NCI-H2107 treated with DMSO at 0.1 percent for 48 hours (cell line): ENCODE data around the gene GPC5.

Experiments
- DNase-seq: peaks from one replicate; lab custom pipeline; 2025; ENCODE audit not compliant: unreplicated experiment; lab: John Stamatoyannopoulos, UW

GPC5 gene

GRCh38 chr13:92901739-92902138, 1503.3 kb downstream of the GPC5 start:
- peak; percentile 13 for DNase-seq

DNA sequence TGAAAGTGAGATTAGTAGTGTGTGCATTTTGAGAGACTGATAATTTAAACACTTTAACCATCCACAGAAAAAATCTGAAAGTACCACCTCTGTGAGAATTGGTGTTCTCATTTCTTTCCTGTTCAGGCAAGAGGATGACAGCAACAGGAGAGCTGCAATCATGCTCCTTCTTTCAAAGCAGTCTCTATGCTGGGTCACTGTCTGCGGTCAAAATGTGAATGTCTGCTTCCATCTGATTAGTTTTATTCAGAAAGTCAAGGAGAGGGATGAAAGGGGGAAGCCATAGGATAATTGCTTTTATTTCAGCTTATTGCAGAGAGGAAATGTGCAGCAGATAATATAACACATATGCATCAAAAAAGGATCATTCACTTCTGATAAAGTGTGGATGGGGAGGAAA, 1514.2 kb downstream of the GPC5 start:
- no peak for DNase-seq

- DNase-seq, result no peak
Observed at GRCh38 chr13:92913840-92914239, 1515.4 kb downstream of the GPC5 start.
